K562 (cell line): Measurements from ENCODE around the gene MILR1. TPM values are rescaled to one million over a fixed set of nuclear protein-coding genes. Genes with fewer than 3 reads are reported as not detected.

ENCODE experiments used
- ATAC-seq: fragments of 200-7000 bp; cut with Tn5 transposase; 3 replicates; pipeline ENCODE4 v1.9.1; 2020; ENCODE audit warnings: moderate library complexity
- BruUV-seq: library from RNA; stranded (reverse); fragments of 400-500 nt; replicated peaks from 2 replicates; lab custom pipeline; 2021; lab: Mats Ljungman, UMichigan
- CTCF ChIA-PET: fragments of 300-600 bp; formaldehyde crosslinking; extraction: SDS; loops from one replicate; lab custom pipeline; 2021; ENCODE audit warnings: low intra/inter-chr PET ratio; lab: Yijun Ruan, JAX
- POLR2A ChIA-PET: fragments of 300-600, 350-650 bp; sonication (Branson Sonifier 250); formaldehyde crosslinking; extraction: SDS; loops from one replicate; lab custom pipeline; 2021; ENCODE audit warnings: antibody characterized with exemption, inconsistent platforms; lab: Yijun Ruan, JAX
- DNase-seq, 4 experiments: peaks; one replicate each; pipeline versions ENCODE4 v3.0.0 to v3.0.0-alpha.2; 2011 to 2018; ENCODE audit warnings: low spot score in 3 of 4, mixed read lengths in 3 of 4; ENCODE audit errors: extremely low read depth in 1 of 4
- FAIRE-seq: peaks from 2 replicates; lab custom pipeline; 2011; peaks lifted over from hg19 to GRCh38; lab: Jason Lieb, UNC
- H2AFZ ChIP-seq: 2 replicates; pipeline ENCODE4 v1.6.0; 2011; ENCODE audit warnings: low read depth, low read length, control low read depth, inconsistent platforms
- H3K27ac ChIP-seq: fragments of 200-600 bp; 3 replicates; pipeline ENCODE4 v1.8.0; 2011; ENCODE audit warnings: low read depth, mild to moderate bottlenecking, control low read depth, inconsistent platforms, low read length, moderate library complexity, mixed read lengths; ENCODE audit errors: extremely low read depth
- H3K27me3 ChIP-seq, 2 experiments: fragments of 300-600 bp in 1 of 2; 2 replicates in 1 of 2; 3 replicates in 1 of 2; pipeline versions ENCODE4 v1.6.0 to v1.8.0; 2011; ENCODE audit warnings: inconsistent platforms in 2 of 2, low read length in 2 of 2, mild to moderate bottlenecking in 1 of 2, mixed read lengths in 1 of 2, moderate library complexity in 1 of 2; ENCODE audit not compliant: control insufficient read depth in 2 of 2, insufficient read depth in 2 of 2
- H3K36me3 ChIP-seq: fragments of 300-600 bp; 3 replicates; pipeline ENCODE4 v1.8.0; 2011; ENCODE audit warnings: mild to moderate bottlenecking, low read length, inconsistent platforms; ENCODE audit not compliant: control insufficient read depth, insufficient read depth
- H3K4me1 ChIP-seq, 2 experiments: fragments of 200-600 bp in 1 of 2; replicated peaks in 1 of 2; 2 replicates in 1 of 2; 3 replicates in 1 of 2; pipeline versions ENCODE4 v1.5.1 to v1.8.0; 2011; ENCODE audit warnings: inconsistent platforms in 2 of 2, low read length in 2 of 2, mild to moderate bottlenecking in 1 of 2, mixed read lengths in 1 of 2, moderate library complexity in 1 of 2; ENCODE audit not compliant: control insufficient read depth in 2 of 2, insufficient read depth in 2 of 2
- H3K4me2 ChIP-seq: 2 replicates; pipeline ENCODE4 v1.6.1; 2011; ENCODE audit warnings: low read length, control low read depth, inconsistent platforms, mixed read lengths; ENCODE audit not compliant: insufficient read depth
- H3K4me3 ChIP-seq: fragments of 200-600 bp; sonication (generic), shearing (Covaris generic); 2 replicates; pipeline ENCODE4 v1.5.1; 2016; ENCODE audit warnings: control low read depth, inconsistent platforms
- H3K79me2 ChIP-seq: fragments of 200-600 bp; 3 replicates; pipeline ENCODE4 v1.8.0; 2011; ENCODE audit warnings: low read length, inconsistent platforms; ENCODE audit not compliant: control insufficient read depth, insufficient read depth
- H3K9ac ChIP-seq, 2 experiments: 2 replicates each; pipeline versions ENCODE4 v1.6.0 to v1.6.1; 2011; ENCODE audit warnings: low read depth in 2 of 2, low read length in 2 of 2, control low read depth in 1 of 2, inconsistent platforms in 1 of 2, mild to moderate bottlenecking in 1 of 2, mixed read lengths in 1 of 2; ENCODE audit not compliant: insufficient read depth in 1 of 2
- H3K9me1 ChIP-seq: one replicate; pipeline ENCODE4 v1.6.0; 2011; ENCODE audit warnings: inconsistent platforms, mild to moderate bottlenecking, low read length, moderate library complexity; ENCODE audit not compliant: control insufficient read depth, insufficient read depth
- H3K9me3 ChIP-seq: replicated peaks from 2 replicates; pipeline ENCODE4 v1.5.1; 2011; ENCODE audit warnings: low read depth, low read length, inconsistent platforms; ENCODE audit not compliant: control insufficient read depth, insufficient read depth
- H4K20me1 ChIP-seq: replicated peaks from 2 replicates; pipeline ENCODE4 v1.6.1; 2011; ENCODE audit warnings: low read length, inconsistent platforms, mixed read lengths; ENCODE audit not compliant: control insufficient read depth, insufficient read depth
- BRF1 ChIP-seq: IDR thresholded peaks from 3 replicates; pipeline ENCODE4 v1.6.1; 2011; ENCODE audit warnings: borderline replicate concordance, mild to moderate bottlenecking; ENCODE audit not compliant: insufficient read length; ENCODE audit errors: extremely low read depth
- ELF2 ChIP-seq: fragments of 250-450 bp; sonication (Bioruptor Pico); IDR thresholded peaks from 2 replicates; pipeline ENCODE4 v1.5.0; 2021; ENCODE audit warnings: mild to moderate bottlenecking
- FOXA3 ChIP-seq, 2 experiments: fragments of 450-650 bp in 1 of 2; sonication (generic) in 1 of 2; formaldehyde crosslinking; IDR thresholded peaks in 1 of 2; conservative IDR thresholded peaks in 1 of 2; 2 replicates each; pipeline versions ENCODE4 v1.4.0 to v1.8.0; 2020 to 2022; ENCODE audit warnings: mild to moderate bottlenecking in 2 of 2, missing genetic modification reagents in 1 of 2
- HNRNPL ChIP-seq: fragments of 200-400 bp; formaldehyde crosslinking; IDR thresholded peaks from 2 replicates; pipeline ENCODE4 v1.6.1; 2017; ENCODE audit warnings: low read depth, mild to moderate bottlenecking, low read length
- KHSRP ChIP-seq: fragments of 450-650 bp; IDR thresholded peaks from 2 replicates; pipeline ENCODE4 v1.6.1; 2017
- MAZ ChIP-seq, 2 experiments: fragments of 450-650 bp in 1 of 2; sonication (generic) in 1 of 2; formaldehyde crosslinking; IDR thresholded peaks in 1 of 2; conservative IDR thresholded peaks in 1 of 2; 2 replicates each; pipeline versions ENCODE4 v1.4.0 to v1.5.0; 2020; ENCODE audit warnings: mild to moderate bottlenecking in 1 of 2, missing genetic modification reagents in 1 of 2
- POLR3A ChIP-seq: IDR thresholded peaks from 2 replicates; pipeline ENCODE4 v1.6.1; 2011; ENCODE audit warnings: borderline replicate concordance, mild to moderate bottlenecking, moderate library complexity; ENCODE audit not compliant: insufficient read length, insufficient read depth; ENCODE audit errors: extremely low read depth
- PRPF4 ChIP-seq: fragments of 200-400 bp; formaldehyde crosslinking; IDR thresholded peaks from one replicate; pipeline ENCODE4 v1.6.1; 2017; ENCODE audit warnings: low read length, low read depth, mild to moderate bottlenecking; ENCODE audit not compliant: insufficient read depth, poor library complexity, severe bottlenecking
- RBFOX2 ChIP-seq: fragments of 200-400 bp; formaldehyde crosslinking; IDR thresholded peaks from 2 replicates; pipeline ENCODE4 v1.6.1; 2017; ENCODE audit warnings: low read depth, mild to moderate bottlenecking, low read length, moderate library complexity
- RFX1 ChIP-seq: fragments of 450-650 bp; IDR thresholded peaks from 2 replicates; pipeline ENCODE4 v1.6.1; 2016; ENCODE audit warnings: mild to moderate bottlenecking, moderate library complexity
- USF2 ChIP-seq: sonication (generic); formaldehyde crosslinking; IDR thresholded peaks from 2 replicates; pipeline ENCODE4 v1.5.0; 2020; ENCODE audit warnings: missing genetic modification reagents
- WHSC1 ChIP-seq: IDR thresholded peaks from one replicate; pipeline ENCODE4 v1.6.1; 2012; ENCODE audit warnings: low read length, control low read depth, inconsistent platforms
- ZNF584 ChIP-seq: fragments of 200-800 bp; sonication (Bioruptor generic); IDR thresholded peaks from 2 replicates; pipeline ENCODE4 v1.6.1; 2016; ENCODE audit warnings: low read depth, mild to moderate bottlenecking, missing genetic modification characterization, missing compliant biosample characterization
- ZNF699 ChIP-seq: fragments of 250-450 bp; sonication (Bioruptor Pico); IDR thresholded peaks from 2 replicates; pipeline ENCODE4 v1.8.0; 2021; ENCODE audit warnings: mild to moderate bottlenecking, moderate library complexity; ENCODE audit not compliant: insufficient replicate concordance
- WGBS: fragments of 100-300 bp; shearing (Covaris generic); methylation state at CpG from one replicate; pipeline ENCODE4 v1.1.6; 2016; ENCODE audit warnings: low coverage, mixed read lengths; ENCODE audit not compliant: insufficient coverage; ENCODE audit errors: missing lambda C conversion rate; 5-methylcytosine and 5-hydroxymethylcytosine counted together
- in situ Hi-C: fragments of 300-500 bp; cut with MboI; formaldehyde crosslinking; loops from 4 replicates; pipeline ENCODE4 v1.15.0; 2018; ENCODE audit warnings: inconsistent platforms, mixed read lengths
- intact Hi-C: fragments of 100-400 bp; cut with micrococcal nuclease; formaldehyde crosslinking; loops from 2 replicates; pipeline ENCODE4 v1.14.2; 2022
- polyA plus RNA-seq, 8 experiments: library from polyadenylated mRNA; depleted of rRNA in 4 of 8; stranded (reverse) in 5 of 8; unstranded in 3 of 8; fragments of >200 nt; fragmentation: Nextera tagmentation in 2 of 8; fragmentation: Illumina TruSeq in 1 of 8; extraction: Ambion mirVana in 2 of 8; extraction: Trizol in 1 of 8; gene quantifications; 2 replicates each; pipeline versions ENCODE4 v1.2.1 to v1.2.3, GENCODE V29; 2011 to 2014; ENCODE audit warnings: inconsistent platforms in 1 of 8, missing spikeins in 1 of 8
- total RNA-seq, 7 experiments: library from RNA; depleted of rRNA in 6 of 7; stranded (reverse); fragments of >200 nt in 6 of 7; fragmentation: Illumina TruSeq in 2 of 7; extraction: Trizol in 2 of 7; gene quantifications; 2 replicates each; pipeline versions ENCODE4 v1.2.1 to v1.2.3, GENCODE V29; 2011 to 2021; ENCODE audit warnings: low replicate concordance in 1 of 7

MILR1 gene
- total and polyA plus RNA-seq, 9 of the 15 experiments (the other 6 are each of a cell fraction or from before 2014, with no cell fraction given): 3.8 to 14.1 (median 7.1) TPM

- H3K4me2 ChIP-seq: no peak overlapping the region
- H3K27me3 ChIP-seq: no peaks in the 10 kb centered on the region
- no peaks in the 10 kb centered on the region for H3K9me3 ChIP-seq
- ATAC-seq (no peak), DNase-seq (no peak), FAIRE-seq (no peak)
- intact Hi-C loops (loop anchor here (10.0 kb wide), 1 partner anchor 233 kb away; no protein-coding TSS in a partner anchor), in situ Hi-C loops (no loop called here)
- H4K20me1 ChIP-seq: peaks cover 19% of the 10 kb centered on the region
- no peak overlapping the region for H3K4me3 ChIP-seq
- 96% methylated on average over 3 of the region's 3 CpGs for WGBS
- peaks cover 67% of the 10 kb centered on the region for H3K79me2 ChIP-seq
- POLR2A ChIA-PET: interaction anchor here (0.6 to 6.8 kb wide), 11 partner anchors 12 to 207 kb away, joined by 3 to 59 read pairs (median 3); no protein-coding TSS in a partner anchor
- H3K27ac ChIP-seq: no peak overlapping the region
- no TSS peak for BruUV-seq
- no peak overlapping the region for H3K9ac ChIP-seq
- no peak overlapping the region for H2AFZ ChIP-seq
- peaks cover 82% of the 10 kb centered on the region for H3K36me3 ChIP-seq
- CTCF ChIA-PET: no interaction called here
- peaks cover 11 to 12% of the 10 kb centered on the region in 2 experiments; a peak in 3 of 5 replicates for H3K4me1 ChIP-seq
- TF ChIP-seq PRPF4 (peak; percentile 11), HNRNPL (0 out of 2 replicates have a peak, but pooled peaks have one; percentile 31), ZNF699 (no peak), RFX1 (peak; percentile 53), RBFOX2 (peak; percentile 31)
- H3K9me1 ChIP-seq: no peaks in the 10 kb centered on the region
Observed at GRCh38 chr17:64502021-64502420, 53.1 kb downstream of the MILR1 start.

DNA sequence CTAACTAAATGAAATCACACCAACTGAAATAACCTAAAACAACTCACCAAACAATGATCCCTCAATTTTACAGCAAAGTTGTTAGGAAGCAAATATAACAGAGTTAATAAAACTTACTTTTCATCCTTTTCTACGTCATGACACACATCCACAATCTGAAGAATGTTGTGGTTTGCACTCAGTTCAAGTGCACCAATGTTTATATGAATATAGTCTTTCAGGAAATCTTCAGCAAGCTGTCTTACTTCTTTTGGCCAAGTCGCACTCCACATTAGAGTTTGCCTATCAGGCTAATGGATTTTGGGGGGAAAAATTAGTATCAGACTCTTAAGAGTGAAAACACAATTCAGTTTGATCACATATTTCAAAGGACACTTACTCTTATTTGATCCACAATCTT lies 53.9 kb downstream of the MILR1 start:
- DNase-seq (no peak), FAIRE-seq (no peak), ATAC-seq (no peak)
- BruUV-seq: no TSS peak
- ChIA-PET POLR2A (interaction anchor here (0.7 to 6.8 kb wide), 14 partner anchors 6 to 206 kb away, joined by 3 to 114 read pairs (median 4); partner anchors contain the start of gene POLG2), CTCF (no interaction called here)
- Histone ChIP-seq H3K4me3 (no peak overlapping the region), H3K36me3 (peaks cover 78% of the 10 kb centered on the region), H3K27ac (no peak overlapping the region), H3K4me1 (peaks cover 9 to 13% of the 10 kb centered on the region in 2 experiments; a peak in 3 of 5 replicates), H3K9me3 (no peaks in the 10 kb centered on the region), H3K79me2 (peaks cover 75% of the 10 kb centered on the region), H4K20me1 (peaks cover 27% of the 10 kb centered on the region), H3K4me2 (no peak overlapping the region), H3K9me1 (no peaks in the 10 kb centered on the region), H2AFZ (no peak overlapping the region), H3K9ac (no peak overlapping the region), H3K27me3 (no peaks in the 10 kb centered on the region)
- intact Hi-C loops (loop anchor here (10.0 kb wide), 1 partner anchor 232 kb away; no protein-coding TSS in a partner anchor), in situ Hi-C loops (no loop called here)
- 100% methylated on average over 2 of the region's 2 CpGs for WGBS
- TF ChIP-seq BRF1: no peak
- TF ChIP-seq WHSC1: no peak
- no peak for TF ChIP-seq FOXA3 (CRISPR knock-in tag; conservative IDR thresholded peaks at IDR 0.05 in 1 of 2, IDR thresholded peaks at IDR 0.05 in 1 of 2)
- no peak for TF ChIP-seq USF2 (CRISPR knock-in tag)
- TF ChIP-seq ZNF584 (CRISPR knock-in tag): no peak
- TF ChIP-seq ELF2 (CRISPR knock-in tag): no peak
- TF ChIP-seq POLR3A: no peak
- TF ChIP-seq MAZ (CRISPR knock-in tag; conservative IDR thresholded peaks at IDR 0.05 in 1 of 2, IDR thresholded peaks at IDR 0.05 in 1 of 2): no peak
- TF ChIP-seq KHSRP: no peak
